Type B pancreatic cell (in vitro differentiated cells): ENCODE data around the gene EPB41L4B. TPM values are rescaled to one million over a fixed set of nuclear protein-coding genes. Genes with fewer than 3 reads are reported as not detected.

Experiments
- DNase-seq: peaks from one replicate; pipeline ENCODE4 v3.0.0; 2021; ENCODE audit warnings: mixed read lengths; ENCODE audit not compliant: unreplicated experiment; ENCODE audit errors: extremely low spot score
- H3K27ac Mint-ChIP-seq: 2 replicates; pipeline ENCODE4 v1.8.0; 2021; ENCODE audit warnings: mild to moderate bottlenecking, mixed read lengths
- H3K27me3 Mint-ChIP-seq: 2 replicates; pipeline ENCODE4 v1.8.0; 2021; ENCODE audit warnings: mixed read lengths
- H3K36me3 Mint-ChIP-seq: 2 replicates; pipeline ENCODE4 v1.8.0; 2021; ENCODE audit warnings: mixed read lengths
- H3K4me1 Mint-ChIP-seq: one replicate; pipeline ENCODE4 v1.8.0; 2021; ENCODE audit warnings: mixed read lengths; ENCODE audit not compliant: unreplicated experiment
- H3K4me3 Mint-ChIP-seq: 2 replicates; pipeline ENCODE4 v1.8.0; 2021; ENCODE audit warnings: mild to moderate bottlenecking, mixed read lengths
- H3K9me3 Mint-ChIP-seq: 2 replicates; pipeline ENCODE4 v1.8.0; 2021; ENCODE audit warnings: mixed read lengths
- CTCF ChIP-seq: fragments of 200-600 bp; sonication (generic); conservative IDR thresholded peaks from 2 replicates; pipeline ENCODE4 v1.5.0; 2021; ENCODE audit warnings: antibody characterized with exemption, mild to moderate bottlenecking
- total RNA-seq: library from RNA; stranded (reverse); gene quantifications from 2 replicates; pipeline ENCODE4 v1.2.1, GENCODE V29; 2021; ENCODE audit warnings: low replicate concordance

EPB41L4B gene
- total RNA-seq, 1 donor from 2014 or later = 14.4 TPM

- no peaks in the 10 kb centered on the region for H3K27me3 Mint-ChIP-seq
- peak overlapping the region; percentile 95 for H3K27ac Mint-ChIP-seq
- TF ChIP-seq CTCF = no peak
- peak overlapping the region; percentile 34 for H3K4me3 Mint-ChIP-seq
- no peak for DNase-seq
- H3K36me3 Mint-ChIP-seq = no peaks in the 10 kb centered on the region
- H3K4me1 Mint-ChIP-seq = peaks cover 18% of the 10 kb centered on the region
- H3K9me3 Mint-ChIP-seq = no peaks in the 10 kb centered on the region
Observed at GRCh38 chr9:109329638-109330258, 8.9 kb upstream of the EPB41L4B start.

- no peaks in the 10 kb centered on the region for H3K27me3 Mint-ChIP-seq
- H3K9me3 Mint-ChIP-seq = no peaks in the 10 kb centered on the region
- no peak for TF ChIP-seq CTCF
- no peaks in the 10 kb centered on the region for H3K36me3 Mint-ChIP-seq
- no peak for DNase-seq
- peak overlapping the region; percentile 95 for H3K27ac Mint-ChIP-seq
- peaks cover 18% of the 10 kb centered on the region for H3K4me1 Mint-ChIP-seq
- peak overlapping the region; percentile 34 for H3K4me3 Mint-ChIP-seq
Observed at GRCh38 chr9:109328978-109329637, 8.2 kb upstream of the EPB41L4B start.

GRCh38 chr9:109325089-109325488 is 4.2 kb upstream of the EPB41L4B start:
- DNase-seq = no peak
- H3K27me3 Mint-ChIP-seq = peaks cover 6% of the 10 kb centered on the region
- H3K4me1 Mint-ChIP-seq = peaks cover 19% of the 10 kb centered on the region
- no peaks in the 10 kb centered on the region for H3K9me3 Mint-ChIP-seq
- H3K27ac Mint-ChIP-seq = no peak overlapping the region
- no peak for TF ChIP-seq CTCF
- H3K36me3 Mint-ChIP-seq = no peaks in the 10 kb centered on the region
- no peak overlapping the region for H3K4me3 Mint-ChIP-seq

DNA sequence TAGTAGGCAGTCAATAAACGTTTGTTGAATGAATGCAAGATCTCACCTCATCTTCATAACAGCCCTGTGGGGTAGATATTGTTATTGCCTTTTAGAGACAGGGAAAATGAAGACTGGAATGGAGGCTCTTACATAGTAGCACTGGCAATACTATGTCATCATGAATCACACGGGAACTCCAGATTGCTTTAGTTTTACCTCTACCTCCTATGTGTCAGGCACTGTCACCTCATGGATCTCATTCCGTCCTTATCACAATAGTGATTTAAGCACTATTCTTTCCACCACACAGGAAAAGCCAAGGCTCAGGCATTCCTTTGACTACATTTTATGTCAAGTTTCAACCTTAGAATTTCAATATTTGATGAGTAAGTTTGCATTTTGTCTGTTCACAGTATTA is 2.9 kb upstream of the EPB41L4B start:
- H3K9me3 Mint-ChIP-seq = no peaks in the 10 kb centered on the region
- peak overlapping the region; percentile 30 for H3K4me3 Mint-ChIP-seq

GRCh38 chr9:109321727-109322126 is 868 bp upstream of the EPB41L4B start:
- peak overlapping the region; percentile 91 for H3K4me3 Mint-ChIP-seq
- H3K36me3 Mint-ChIP-seq = no peaks in the 10 kb centered on the region
- H3K27ac Mint-ChIP-seq = no peak overlapping the region
- peaks cover 21% of the 10 kb centered on the region for H3K4me1 Mint-ChIP-seq
- H3K27me3 Mint-ChIP-seq = peaks cover 28% of the 10 kb centered on the region
- DNase-seq = no peak
- no peaks in the 10 kb centered on the region for H3K9me3 Mint-ChIP-seq
- TF ChIP-seq CTCF = no peak

More for the DNA sequence above, 2.9 kb upstream of the EPB41L4B start:
- Mint-ChIP-seq H3K27me3 (peaks cover 12% of the 10 kb centered on the region), H3K36me3 (no peaks in the 10 kb centered on the region), H3K27ac (no peak overlapping the region), H3K4me1 (peaks cover 9% of the 10 kb centered on the region)
- TF ChIP-seq CTCF = no peak
- no peak for DNase-seq
